ENCODE data around the gene ERAP2.

The ERAP2 gene

DNA sequence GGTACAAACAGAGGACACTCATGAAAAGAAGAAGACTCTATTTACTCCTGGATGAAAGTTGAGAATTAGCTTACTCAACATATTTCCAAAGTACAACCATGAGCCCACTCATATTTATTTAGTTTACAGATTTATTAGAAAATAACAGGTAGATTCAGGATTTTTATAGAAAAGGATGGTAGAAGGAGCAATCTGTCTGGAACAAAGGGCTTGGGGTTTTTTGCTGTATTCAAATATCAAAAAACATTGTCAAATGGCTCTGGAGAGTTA, 7.0 kb upstream of the ERAP2 start:
- H3K36me3 ChIP-seq (replicated peaks in 1 of 2; ENCODE audit: control insufficient read depth in 2 of 2, insufficient read depth in 2 of 2, low read length in 2 of 2): no peaks in the 10 kb centered on the region
- no peaks in the 10 kb centered on the region for H3K27me3 ChIP-seq (ENCODE audit: control insufficient read depth in 3 of 3, insufficient read depth in 3 of 3, low read depth in 1 of 3, low read length in 3 of 3)
- no peak for DNase-seq (ENCODE audit: low spot score)
- H3K4me2 ChIP-seq (ENCODE audit: insufficient read depth, low read length, poor library complexity, severe bottlenecking): no peak overlapping the region
- H2BK15ac ChIP-seq (ENCODE audit: low read length): no peak overlapping the region
- no peak overlapping the region for H3K27ac ChIP-seq (replicated peaks; ENCODE audit: low read length)
- H3K4me3 ChIP-seq (ENCODE audit: low read length in 2 of 2): no peak overlapping the region
- no peak overlapping the region for H2BK5ac ChIP-seq (ENCODE audit: low read length)
- H3K14ac ChIP-seq (ENCODE audit: low read length): no peak overlapping the region
- H4K8ac ChIP-seq (ENCODE audit: low read depth, low read length): no peak overlapping the region
- H2AK5ac ChIP-seq (ENCODE audit: low read depth, low read length): no peak overlapping the region
- H3K4ac ChIP-seq (ENCODE audit: low read length): no peak overlapping the region
- peaks cover 9 to 12% of the 10 kb centered on the region in 2 donors for H3K4me1 ChIP-seq (ENCODE audit: control insufficient read depth in 2 of 2, insufficient read depth in 1 of 2, low read depth in 1 of 2, low read length in 2 of 2)
- H2BK12ac ChIP-seq (ENCODE audit: low read length): no peak overlapping the region
- H4K91ac ChIP-seq (ENCODE audit: low read depth, low read length, poor library complexity): no peak overlapping the region
- H3K79me1 ChIP-seq (ENCODE audit: low read depth, low read length): no peaks in the 10 kb centered on the region
- no peak overlapping the region for H2AFZ ChIP-seq (ENCODE audit: low read length)
- no peak overlapping the region for H2BK120ac ChIP-seq (ENCODE audit: low read depth, low read length)
- no peak overlapping the region for H3K23ac ChIP-seq (ENCODE audit: low read depth, low read length, poor library complexity)
- no peaks in the 10 kb centered on the region for H3K9me3 ChIP-seq (replicated peaks in 1 of 2; ENCODE audit: control insufficient read depth in 2 of 2, insufficient read depth in 1 of 2, low read depth in 1 of 2, low read length in 2 of 2)
- H3K18ac ChIP-seq (ENCODE audit: low read length): no peak overlapping the region
- no peak overlapping the region for H3K9ac ChIP-seq (ENCODE audit: low read depth, low read length, poor library complexity)

DNA sequence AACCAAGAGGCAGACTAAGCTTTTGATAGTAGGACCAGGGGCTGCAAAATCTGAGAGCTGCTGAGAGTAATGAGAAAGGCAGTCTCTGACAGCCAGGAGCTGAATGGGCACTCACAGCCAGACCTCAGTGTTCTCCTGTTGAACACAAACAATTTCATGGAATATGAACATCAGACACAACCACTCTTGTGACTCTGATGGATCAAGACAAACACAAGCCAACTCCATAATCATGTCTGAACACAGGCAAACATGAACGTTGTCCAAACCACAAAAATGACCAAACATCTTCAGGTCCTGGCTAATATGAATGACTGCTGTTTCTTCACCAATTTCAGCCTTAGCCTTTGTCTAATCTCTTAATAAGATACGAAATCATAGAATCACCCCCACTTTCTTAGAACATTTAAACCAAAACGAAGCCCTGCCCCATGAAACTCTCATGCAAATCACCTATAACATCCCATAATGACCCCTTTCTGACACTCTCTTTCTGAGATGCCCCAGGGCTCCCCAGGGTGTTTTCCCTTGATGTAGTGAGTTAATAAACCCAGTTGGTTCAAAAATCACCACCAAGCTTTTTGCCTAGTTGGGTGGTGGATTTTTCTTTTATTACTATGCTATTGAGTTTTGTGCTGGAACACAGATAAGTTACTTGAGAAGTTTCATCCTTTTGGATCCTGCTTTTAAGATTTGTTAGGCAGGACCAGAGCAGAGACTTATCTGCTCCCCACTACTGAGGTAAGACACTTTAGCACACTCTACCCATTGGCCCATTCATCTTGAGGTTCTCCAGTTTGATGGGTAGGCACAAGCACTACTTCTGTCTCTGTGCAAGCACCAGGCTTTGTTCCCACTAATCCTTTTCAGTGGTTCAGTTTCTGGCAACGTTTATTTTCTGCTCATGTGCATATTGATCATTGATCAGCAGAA, 5.9 kb upstream of the ERAP2 start:
- H3K27me3 ChIP-seq (ENCODE audit: control insufficient read depth in 3 of 3, insufficient read depth in 3 of 3, low read depth in 1 of 3, low read length in 3 of 3): no peaks in the 10 kb centered on the region
- no peaks in the 10 kb centered on the region for H3K9me3 ChIP-seq (replicated peaks in 1 of 2; ENCODE audit: control insufficient read depth in 2 of 2, insufficient read depth in 1 of 2, low read depth in 1 of 2, low read length in 2 of 2)
- no CpG with 5 or more reads among the region's 4 CpGs for WGBS, 2 donors (ENCODE audit: extremely low coverage in 2 of 2, insufficient read length in 2 of 2, insufficient replicate concordance in 1 of 2)
- H2AK5ac ChIP-seq (ENCODE audit: low read depth, low read length): no peak overlapping the region
- peak overlapping the region; percentile 70 for H2AFZ ChIP-seq (ENCODE audit: low read length)
- H3K18ac ChIP-seq (ENCODE audit: low read length): no peak overlapping the region
- H2BK12ac ChIP-seq (ENCODE audit: low read length): no peak overlapping the region
- no peak overlapping the region for H4K8ac ChIP-seq (ENCODE audit: low read depth, low read length)
- H3K23ac ChIP-seq (ENCODE audit: low read depth, low read length, poor library complexity): no peak overlapping the region
- no peaks in the 10 kb centered on the region for H3K36me3 ChIP-seq (replicated peaks in 1 of 2; ENCODE audit: control insufficient read depth in 2 of 2, insufficient read depth in 2 of 2, low read length in 2 of 2)
- H3K27ac ChIP-seq (replicated peaks; ENCODE audit: low read length): no peak overlapping the region
- H3K9ac ChIP-seq (ENCODE audit: low read depth, low read length, poor library complexity): no peak overlapping the region
- H4K91ac ChIP-seq (ENCODE audit: low read depth, low read length, poor library complexity): no peak overlapping the region
- H3K79me1 ChIP-seq (ENCODE audit: low read depth, low read length): no peaks in the 10 kb centered on the region
- H3K4me2 ChIP-seq (ENCODE audit: insufficient read depth, low read length, poor library complexity, severe bottlenecking): no peak overlapping the region
- no peak overlapping the region for H3K4ac ChIP-seq (ENCODE audit: low read length)
- H2BK120ac ChIP-seq (ENCODE audit: low read depth, low read length): no peak overlapping the region
- no peak overlapping the region for H2BK15ac ChIP-seq (ENCODE audit: low read length)
- peaks cover 9 to 12% of the 10 kb centered on the region in 2 donors for H3K4me1 ChIP-seq (ENCODE audit: control insufficient read depth in 2 of 2, insufficient read depth in 1 of 2, low read depth in 1 of 2, low read length in 2 of 2)
- H2BK5ac ChIP-seq (ENCODE audit: low read length): no peak overlapping the region
- no peak for DNase-seq (ENCODE audit: low spot score)
- H3K4me3 ChIP-seq (ENCODE audit: low read length in 2 of 2): no peak overlapping the region
- H3K14ac ChIP-seq (ENCODE audit: low read length): no peak overlapping the region

DNA sequence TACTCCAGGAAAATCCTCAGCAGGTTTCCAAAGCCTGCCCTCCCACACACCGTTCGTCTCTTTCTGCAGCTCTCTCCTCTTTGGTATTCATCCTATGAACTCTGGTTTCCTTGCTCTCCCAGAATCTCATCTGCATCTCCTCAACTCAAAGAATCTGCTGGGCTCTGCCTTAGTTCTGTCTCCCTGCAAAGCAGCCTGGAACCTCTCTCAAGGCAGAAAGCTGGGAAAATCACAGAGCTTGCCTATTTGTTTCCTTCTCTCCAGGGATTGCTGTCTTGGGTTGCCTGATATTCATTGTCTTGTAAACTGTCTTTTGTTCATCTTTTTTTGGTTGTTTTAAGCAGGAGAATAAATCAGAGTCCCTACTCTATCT, 5.3 kb upstream of the ERAP2 start:
- no peaks in the 10 kb centered on the region for H3K79me1 ChIP-seq (ENCODE audit: low read depth, low read length)
- H3K4ac ChIP-seq (ENCODE audit: low read length): no peak overlapping the region
- H3K36me3 ChIP-seq (replicated peaks in 1 of 2; ENCODE audit: control insufficient read depth in 2 of 2, insufficient read depth in 2 of 2, low read length in 2 of 2): no peaks in the 10 kb centered on the region
- H3K23ac ChIP-seq (ENCODE audit: low read depth, low read length, poor library complexity): no peak overlapping the region
- no peak for DNase-seq (ENCODE audit: low spot score)
- no CpG with 5 or more reads among the region's 2 CpGs for WGBS, 2 donors (ENCODE audit: extremely low coverage in 2 of 2, insufficient read length in 2 of 2, insufficient replicate concordance in 1 of 2)
- H3K27me3 ChIP-seq (ENCODE audit: control insufficient read depth in 3 of 3, insufficient read depth in 3 of 3, low read depth in 1 of 3, low read length in 3 of 3): no peaks in the 10 kb centered on the region
- H2BK5ac ChIP-seq (ENCODE audit: low read length): no peak overlapping the region
- H3K18ac ChIP-seq (ENCODE audit: low read length): no peak overlapping the region
- no peak overlapping the region for H4K8ac ChIP-seq (ENCODE audit: low read depth, low read length)
- no peak overlapping the region for H3K27ac ChIP-seq (replicated peaks; ENCODE audit: low read length)
- H2BK120ac ChIP-seq (ENCODE audit: low read depth, low read length): no peak overlapping the region
- peak overlapping the region; percentile 70 for H2AFZ ChIP-seq (ENCODE audit: low read length)
- H3K4me2 ChIP-seq (ENCODE audit: insufficient read depth, low read length, poor library complexity, severe bottlenecking): no peak overlapping the region
- H3K4me3 ChIP-seq (ENCODE audit: low read length in 2 of 2): no peak overlapping the region
- H3K9ac ChIP-seq (ENCODE audit: low read depth, low read length, poor library complexity): no peak overlapping the region
- no peak overlapping the region for H2BK12ac ChIP-seq (ENCODE audit: low read length)
- H3K9me3 ChIP-seq (replicated peaks in 1 of 2; ENCODE audit: control insufficient read depth in 2 of 2, insufficient read depth in 1 of 2, low read depth in 1 of 2, low read length in 2 of 2): no peaks in the 10 kb centered on the region
- H4K91ac ChIP-seq (ENCODE audit: low read depth, low read length, poor library complexity): no peak overlapping the region
- no peak overlapping the region for H3K14ac ChIP-seq (ENCODE audit: low read length)
- no peak overlapping the region for H2AK5ac ChIP-seq (ENCODE audit: low read depth, low read length)
- H3K4me1 ChIP-seq (ENCODE audit: control insufficient read depth in 2 of 2, insufficient read depth in 1 of 2, low read depth in 1 of 2, low read length in 2 of 2): peaks cover 11 to 15% of the 10 kb centered on the region in 2 donors
- H2BK15ac ChIP-seq (ENCODE audit: low read length): no peak overlapping the region

DNA sequence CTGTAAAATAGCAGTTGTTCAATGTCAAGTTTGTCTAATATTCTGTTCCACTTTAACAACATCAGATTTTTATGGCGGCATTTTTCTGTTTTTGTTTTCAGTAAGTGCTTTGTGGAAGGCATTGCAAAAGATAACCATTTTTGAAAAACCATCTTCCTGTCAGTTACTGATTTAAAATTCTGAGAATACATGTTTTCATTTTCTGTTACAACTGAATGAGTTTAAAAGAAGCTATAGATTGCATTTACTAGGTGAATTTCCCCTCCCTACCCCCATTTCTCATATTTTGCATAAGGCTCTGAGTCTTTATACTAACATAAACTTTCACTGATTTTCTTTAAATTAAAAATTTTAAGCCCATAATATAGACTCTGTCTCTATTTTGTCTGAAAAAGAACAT, 4.6 kb upstream of the ERAP2 start:
- Histone ChIP-seq H3K18ac (ENCODE audit: low read length) (no peak overlapping the region), H3K14ac (ENCODE audit: low read length) (no peak overlapping the region), H2BK120ac (ENCODE audit: low read depth, low read length) (no peak overlapping the region), H2BK5ac (ENCODE audit: low read length) (no peak overlapping the region), H2AK5ac (ENCODE audit: low read depth, low read length) (no peak overlapping the region), H4K91ac (ENCODE audit: low read depth, low read length, poor library complexity) (no peak overlapping the region), H2BK15ac (ENCODE audit: low read length) (no peak overlapping the region), H3K4me3 (ENCODE audit: low read length in 2 of 2) (no peak overlapping the region), H3K23ac (ENCODE audit: low read depth, low read length, poor library complexity) (no peak overlapping the region), H3K4me2 (ENCODE audit: insufficient read depth, low read length, poor library complexity, severe bottlenecking) (no peak overlapping the region), H3K27me3 (ENCODE audit: control insufficient read depth in 3 of 3, insufficient read depth in 3 of 3, low read depth in 1 of 3, low read length in 3 of 3) (no peaks in the 10 kb centered on the region), H3K36me3 (replicated peaks in 1 of 2; ENCODE audit: control insufficient read depth in 2 of 2, insufficient read depth in 2 of 2, low read length in 2 of 2) (no peaks in the 10 kb centered on the region), H3K27ac (replicated peaks; ENCODE audit: low read length) (no peak overlapping the region), H3K79me1 (ENCODE audit: low read depth, low read length) (no peaks in the 10 kb centered on the region), H3K4me1 (ENCODE audit: control insufficient read depth in 2 of 2, insufficient read depth in 1 of 2, low read depth in 1 of 2, low read length in 2 of 2) (peaks cover 11 to 21% of the 10 kb centered on the region in 2 donors), H3K9me3 (replicated peaks in 1 of 2; ENCODE audit: control insufficient read depth in 2 of 2, insufficient read depth in 1 of 2, low read depth in 1 of 2, low read length in 2 of 2) (no peaks in the 10 kb centered on the region), H3K4ac (ENCODE audit: low read length) (no peak overlapping the region), H2AFZ (ENCODE audit: low read length) (peak overlapping the region; percentile 70), H3K9ac (ENCODE audit: low read depth, low read length, poor library complexity) (no peak overlapping the region), H4K8ac (ENCODE audit: low read depth, low read length) (no peak overlapping the region), H2BK12ac (ENCODE audit: low read length) (no peak overlapping the region)
- no peak for DNase-seq (ENCODE audit: low spot score)
- no CpG with 5 or more reads among the region's 1 CpG for WGBS, 2 donors (ENCODE audit: extremely low coverage in 2 of 2, insufficient read length in 2 of 2, insufficient replicate concordance in 1 of 2)
